ENCODE measurements around the gene MEGF6. TPM values are rescaled to one million over a fixed set of nuclear protein-coding genes. Genes with fewer than 3 reads are reported as not detected.

The MEGF6 gene
- total RNA-seq, 2 donors from 2014 or later, result 83.0 to 103 TPM

- H3K4me1 Mint-ChIP-seq, result peaks cover 7% of the 10 kb centered on the region
- Histone ChIP-seq H3K27ac (ENCODE audit: low read depth, low read length) (no peak overlapping the region), H3K4me1 (ENCODE audit: control insufficient read depth, insufficient read depth, low read length) (peaks cover 8% of the 10 kb centered on the region), H3K9me3 (ENCODE audit: control insufficient read depth, low read length) (no peaks in the 10 kb centered on the region), H3K4me3 (ENCODE audit: low read length) (no peak overlapping the region), H3K36me3 (ENCODE audit: control insufficient read depth, insufficient read depth, low read length) (peaks cover 25% of the 10 kb centered on the region), H3K9ac (ENCODE audit: extremely low read depth, low read length, poor library complexity, severe bottlenecking) (no peak overlapping the region), H3K27me3 (ENCODE audit: control insufficient read depth, insufficient read depth, low read length, poor library complexity, severe bottlenecking) (no peaks in the 10 kb centered on the region)
- peaks cover 30% of the 10 kb centered on the region for H3K36me3 Mint-ChIP-seq (ENCODE audit: low read depth)
- no peak for DNase-seq
- no peak for TF ChIP-seq CTCF (conservative IDR thresholded peaks at IDR 0.05)
- H3K27me3 Mint-ChIP-seq (ENCODE audit: insufficient read depth), result no peaks in the 10 kb centered on the region
- no peak overlapping the region for H3K4me3 Mint-ChIP-seq
- WGBS, 2 experiments (ENCODE audit: insufficient coverage in 1 of 2, insufficient read length in 1 of 2), result 89 to 94% methylated on average over 8 to 17 of the region's 17 CpGs
- peak overlapping the region; percentile 89 for H3K27ac Mint-ChIP-seq
- no peaks in the 10 kb centered on the region for H3K9me3 Mint-ChIP-seq
Observed at GRCh38 chr1:3469849-3470649, 141.3 kb downstream of the MEGF6 start.

GRCh38 chr1:3469104-3469848 lies 142.0 kb downstream of the MEGF6 start:
- Mint-ChIP-seq H3K27me3 (ENCODE audit: insufficient read depth) (no peaks in the 10 kb centered on the region), H3K4me3 (no peak overlapping the region), H3K27ac (no peak overlapping the region), H3K4me1 (peaks cover 7% of the 10 kb centered on the region), H3K36me3 (ENCODE audit: low read depth) (peaks cover 30% of the 10 kb centered on the region), H3K9me3 (no peaks in the 10 kb centered on the region)
- Histone ChIP-seq H3K9me3 (ENCODE audit: control insufficient read depth, low read length) (no peaks in the 10 kb centered on the region), H3K4me3 (ENCODE audit: low read length) (no peak overlapping the region), H3K36me3 (ENCODE audit: control insufficient read depth, insufficient read depth, low read length) (peaks cover 24% of the 10 kb centered on the region), H3K9ac (ENCODE audit: extremely low read depth, low read length, poor library complexity, severe bottlenecking) (no peak overlapping the region), H3K27ac (ENCODE audit: low read depth, low read length) (no peak overlapping the region), H3K4me1 (ENCODE audit: control insufficient read depth, insufficient read depth, low read length) (peaks cover 8% of the 10 kb centered on the region), H3K27me3 (ENCODE audit: control insufficient read depth, insufficient read depth, low read length, poor library complexity, severe bottlenecking) (no peaks in the 10 kb centered on the region)
- TF ChIP-seq CTCF (conservative IDR thresholded peaks at IDR 0.05), result no peak
- 93 to 99% methylated on average over 22 to 31 of the region's 31 CpGs for WGBS, 2 experiments (ENCODE audit: insufficient coverage in 1 of 2, insufficient read length in 1 of 2)
- DNase-seq, result no peak

GRCh38 chr1:3468236-3469103 lies 142.8 kb downstream of the MEGF6 start:
- no peak overlapping the region for H3K27ac Mint-ChIP-seq
- WGBS, 2 experiments (ENCODE audit: insufficient coverage in 1 of 2, insufficient read length in 1 of 2), result 88 to 97% methylated on average over 19 to 34 of the region's 34 CpGs

More at GRCh38 chr1:3468236-3469103, 142.8 kb downstream of the MEGF6 start:
- Histone ChIP-seq H3K36me3 (ENCODE audit: control insufficient read depth, insufficient read depth, low read length) (peaks cover 24% of the 10 kb centered on the region), H3K27me3 (ENCODE audit: control insufficient read depth, insufficient read depth, low read length, poor library complexity, severe bottlenecking) (no peaks in the 10 kb centered on the region), H3K4me1 (ENCODE audit: control insufficient read depth, insufficient read depth, low read length) (peaks cover 8% of the 10 kb centered on the region), H3K9me3 (ENCODE audit: control insufficient read depth, low read length) (no peaks in the 10 kb centered on the region), H3K9ac (ENCODE audit: extremely low read depth, low read length, poor library complexity, severe bottlenecking) (no peak overlapping the region), H3K27ac (ENCODE audit: low read depth, low read length) (no peak overlapping the region), H3K4me3 (ENCODE audit: low read length) (no peak overlapping the region)
- Mint-ChIP-seq H3K4me3 (no peak overlapping the region), H3K4me1 (peaks cover 7% of the 10 kb centered on the region), H3K36me3 (ENCODE audit: low read depth) (peaks cover 24% of the 10 kb centered on the region), H3K9me3 (no peaks in the 10 kb centered on the region), H3K27me3 (ENCODE audit: insufficient read depth) (no peaks in the 10 kb centered on the region)
- no peak for DNase-seq
- no peak for TF ChIP-seq CTCF (conservative IDR thresholded peaks at IDR 0.05)
